AG08395 (cell line): Measurements from ENCODE around the gene CFAP20DC.
"Not testable (repeated sequence)": the region's sequence is repeated elsewhere in the genome, so short reads cannot be mapped to it uniquely, and the experiment has no call there.

Experiments
- DNase-seq: peaks from one replicate; pipeline ENCODE4 v3.0.0; 2012; ENCODE audit warnings: mixed read lengths, low spot score

Gene CFAP20DC

GRCh38 chr3:58867621-58868020 lies 182.2 kb downstream of the CFAP20DC start:
- DNase-seq, result no peak

- DNase-seq, result no peak
These were observed 183.7 kb downstream of the CFAP20DC start for GRCh38 chr3:58866079-58866478.

DNA sequence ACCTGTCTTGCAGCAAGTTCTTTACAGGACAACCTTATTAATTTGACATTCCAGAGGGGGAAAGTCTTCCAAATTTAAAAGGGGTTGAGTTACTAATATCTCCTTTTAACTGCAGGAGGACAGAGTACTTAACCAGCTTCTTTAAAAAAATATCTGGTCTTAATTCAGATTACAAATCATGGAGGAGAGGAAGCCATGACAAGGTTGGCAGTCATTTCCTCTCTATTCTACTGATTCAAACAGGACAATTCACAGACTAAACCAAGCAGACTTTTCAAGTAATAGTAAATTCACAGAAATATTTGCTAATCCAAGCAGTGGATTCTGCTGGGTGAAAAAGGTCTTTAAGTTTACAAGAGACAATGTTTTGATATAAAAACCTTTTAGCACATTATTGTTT lies 185.3 kb downstream of the CFAP20DC start:
- no peak for DNase-seq

- DNase-seq, result no peak
These were observed 186.6 kb downstream of the CFAP20DC start for GRCh38 chr3:58863206-58863605.

- no peak for DNase-seq
These were observed 188.3 kb downstream of the CFAP20DC start for GRCh38 chr3:58861551-58861950.

DNA sequence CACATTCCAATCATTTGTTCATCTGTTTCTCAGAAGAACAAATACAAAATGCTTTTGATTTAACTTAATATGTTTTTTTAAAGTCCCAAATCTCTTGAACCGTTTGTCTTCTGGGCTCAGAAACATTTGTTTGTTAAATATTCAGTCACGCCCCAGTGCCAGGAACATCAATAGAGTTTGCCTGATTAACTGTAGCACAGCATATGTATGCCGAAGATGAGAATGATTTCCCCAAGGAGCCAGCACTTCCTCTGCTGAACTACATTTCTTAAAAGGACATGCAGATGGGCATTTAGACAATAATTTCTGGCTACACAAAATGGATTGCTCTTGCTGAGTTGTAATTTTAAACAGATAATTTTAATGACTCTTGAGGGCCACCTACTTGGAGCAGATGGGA lies 191.7 kb downstream of the CFAP20DC start:
- no peak for DNase-seq

GRCh38 chr3:58857402-58857801 lies 192.4 kb downstream of the CFAP20DC start:
- DNase-seq, result no peak

DNA sequence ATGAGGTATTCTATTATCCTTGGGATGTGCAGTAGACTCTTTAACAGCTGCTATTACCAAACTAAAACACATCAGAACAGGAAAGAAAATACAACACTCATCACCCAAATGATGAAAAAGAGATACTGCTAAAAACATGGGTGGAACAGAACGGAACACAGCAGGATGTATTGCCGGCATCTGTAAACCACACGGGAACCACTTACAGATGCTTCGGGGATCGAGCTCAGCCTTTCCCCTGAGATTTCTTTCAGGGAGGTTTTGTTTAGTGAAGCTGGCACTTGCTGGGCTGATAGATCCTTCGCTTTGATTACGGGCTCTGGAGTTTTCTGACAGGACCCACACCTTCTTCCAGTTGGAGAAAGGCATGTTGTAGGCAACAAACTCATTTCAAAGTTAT lies 201.0 kb downstream of the CFAP20DC start:
- DNase-seq, result no peak

DNA sequence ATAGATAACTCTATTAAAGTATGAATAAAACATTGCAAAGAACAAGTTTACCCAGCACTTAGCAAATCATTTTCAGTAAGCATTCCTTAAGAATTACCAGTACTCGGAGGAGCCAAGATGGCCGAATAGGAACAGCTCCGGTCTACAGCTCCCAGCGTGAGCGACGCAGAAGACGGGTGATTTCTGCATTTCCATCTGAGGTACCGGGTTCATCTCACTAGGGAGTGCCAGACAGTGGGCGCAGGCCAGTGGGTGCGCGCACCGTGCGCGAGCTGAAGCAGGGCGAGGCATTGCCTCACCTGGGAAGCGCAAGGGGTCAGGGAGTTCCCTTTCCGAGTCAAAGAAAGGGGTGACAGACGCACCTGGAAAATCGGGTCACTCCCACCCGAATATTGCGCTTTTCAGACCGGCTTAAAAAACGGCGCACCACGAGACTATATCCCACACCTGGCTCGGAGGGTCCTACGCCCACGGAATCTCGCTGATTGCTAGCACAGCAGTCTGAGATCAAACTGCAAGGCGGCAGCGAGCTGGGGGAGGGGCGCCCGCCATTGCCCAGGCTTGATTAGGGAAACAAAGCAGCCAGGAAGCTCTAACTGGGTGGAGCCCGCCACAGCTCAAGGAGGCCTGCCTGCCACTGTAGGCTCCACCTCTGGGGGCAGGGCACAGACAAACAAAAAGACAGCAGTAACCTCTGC lies 207.6 kb downstream of the CFAP20DC start:
- DNase-seq, result not testable (repeated sequence)

GRCh38 chr3:58840949-58841348 lies 208.9 kb downstream of the CFAP20DC start:
- no peak for DNase-seq

DNA sequence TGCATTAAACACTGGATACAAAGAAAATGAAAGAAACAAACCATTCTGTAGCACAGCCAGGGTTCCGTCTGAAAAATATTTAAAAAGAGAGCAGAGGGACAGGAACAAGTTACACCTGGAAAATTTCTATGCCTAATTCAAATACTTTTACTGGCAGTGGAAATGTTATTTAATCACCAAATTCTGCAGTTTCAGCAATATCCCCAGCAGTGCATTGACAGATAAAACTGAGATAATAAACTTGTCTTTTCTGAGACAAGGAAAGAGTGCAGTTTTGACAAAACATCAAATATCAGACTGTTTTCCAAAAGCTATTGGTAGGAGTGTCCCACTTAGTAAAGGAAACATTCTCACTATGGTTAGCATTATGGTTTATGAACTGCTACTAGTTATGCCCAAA lies 209.9 kb downstream of the CFAP20DC start:
- no peak for DNase-seq

DNA sequence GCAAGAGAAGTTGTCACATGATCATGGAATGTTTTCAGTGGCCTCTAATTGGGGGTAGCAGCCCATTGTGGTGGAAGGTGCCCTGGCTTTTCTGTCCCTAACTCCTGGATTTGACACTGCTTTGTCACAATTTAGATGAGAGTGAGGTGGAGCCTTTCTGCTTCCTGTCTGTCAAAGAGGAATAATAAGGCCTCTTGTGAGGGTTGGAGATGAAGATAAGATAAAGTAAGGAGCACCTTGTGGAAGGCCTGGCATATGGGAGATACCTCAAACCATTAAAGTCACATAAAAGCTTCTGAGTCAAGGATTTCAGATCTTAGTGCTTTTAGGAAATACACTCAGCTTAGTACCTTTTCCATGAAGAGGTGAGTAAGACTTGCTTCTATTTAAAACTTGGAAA lies 210.6 kb downstream of the CFAP20DC start:
- DNase-seq, result no peak

DNA sequence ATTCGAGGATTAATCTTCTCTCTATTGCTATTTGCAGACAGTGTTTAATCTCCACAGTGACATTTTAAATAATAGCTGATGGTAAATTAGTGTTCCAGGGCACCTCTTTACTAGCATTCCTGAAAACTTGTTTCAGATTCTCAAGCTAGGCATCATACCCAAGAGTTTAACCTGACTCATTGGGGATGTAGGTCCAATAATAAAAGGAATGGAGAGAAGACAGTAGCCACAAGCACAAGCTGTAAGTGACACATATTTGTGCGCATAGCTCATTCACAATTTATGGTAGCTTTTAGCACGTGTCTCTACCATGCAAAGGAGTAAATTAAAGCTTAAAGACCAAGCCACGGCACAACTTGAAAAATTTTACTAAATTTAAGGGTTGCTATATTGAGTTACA lies 212.0 kb downstream of the CFAP20DC start:
- peak; percentile 46 for DNase-seq

DNA sequence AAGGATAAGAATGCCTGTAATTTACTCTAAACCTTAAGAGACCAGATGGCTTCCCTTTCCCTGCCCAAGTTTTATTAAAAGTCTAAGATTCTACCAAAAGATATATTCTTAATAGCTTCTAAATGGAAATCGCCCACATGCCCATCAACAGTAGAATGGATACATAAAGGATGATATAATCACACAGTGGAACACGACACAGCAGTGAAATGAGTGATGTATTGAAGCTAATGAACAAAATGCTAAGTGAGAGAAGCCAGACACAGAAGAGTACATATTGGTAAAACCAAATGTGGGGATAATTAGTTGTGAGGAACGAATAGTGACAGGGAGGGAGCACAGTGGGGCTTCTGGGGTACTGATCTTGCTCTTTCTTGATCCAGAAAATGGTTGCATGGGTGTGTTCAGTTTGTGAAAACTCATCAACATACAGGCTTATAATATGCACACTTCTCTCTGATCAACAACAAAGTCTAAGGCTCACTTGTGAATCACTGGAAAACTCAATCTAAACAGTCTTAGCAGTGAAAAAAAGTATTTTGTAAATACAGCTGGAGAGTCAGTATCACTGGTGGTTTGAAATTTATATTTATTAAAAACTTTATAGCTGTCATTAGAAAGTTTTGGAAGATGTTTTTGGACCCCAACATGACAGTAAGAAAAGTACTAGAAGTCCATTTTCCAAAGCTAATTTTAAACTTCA lies 212.5 kb downstream of the CFAP20DC start:
- DNase-seq, result no peak

GRCh38 chr3:58835086-58835485 lies 214.7 kb downstream of the CFAP20DC start:
- DNase-seq, result peak; percentile 62

GRCh38 chr3:58833491-58833890 lies 216.3 kb downstream of the CFAP20DC start:
- no peak for DNase-seq

- no peak for DNase-seq
These were observed 220.4 kb downstream of the CFAP20DC start for GRCh38 chr3:58829321-58830000.

DNA sequence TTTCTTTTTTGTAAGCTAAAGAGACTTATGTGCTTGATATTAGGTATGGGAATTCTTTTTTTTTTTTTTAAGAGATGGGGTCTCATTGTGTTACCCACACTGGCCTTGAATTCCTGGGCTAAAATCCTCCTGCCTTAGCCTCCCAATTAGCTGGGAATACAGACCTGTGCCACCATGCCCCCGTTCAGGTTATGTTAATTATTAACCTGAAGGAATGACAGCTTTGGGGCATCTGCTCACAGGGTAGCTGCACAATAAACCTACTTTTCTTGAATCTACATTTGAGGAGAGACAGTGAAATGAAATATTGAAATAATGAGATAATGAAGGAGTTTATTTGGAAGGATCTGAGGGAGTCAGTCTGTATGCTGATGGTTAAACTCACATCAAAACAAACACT lies 225.0 kb downstream of the CFAP20DC start:
- no peak for DNase-seq

GRCh38 chr3:58824285-58824684 lies 225.5 kb downstream of the CFAP20DC start:
- peak; percentile 68 for DNase-seq

DNA sequence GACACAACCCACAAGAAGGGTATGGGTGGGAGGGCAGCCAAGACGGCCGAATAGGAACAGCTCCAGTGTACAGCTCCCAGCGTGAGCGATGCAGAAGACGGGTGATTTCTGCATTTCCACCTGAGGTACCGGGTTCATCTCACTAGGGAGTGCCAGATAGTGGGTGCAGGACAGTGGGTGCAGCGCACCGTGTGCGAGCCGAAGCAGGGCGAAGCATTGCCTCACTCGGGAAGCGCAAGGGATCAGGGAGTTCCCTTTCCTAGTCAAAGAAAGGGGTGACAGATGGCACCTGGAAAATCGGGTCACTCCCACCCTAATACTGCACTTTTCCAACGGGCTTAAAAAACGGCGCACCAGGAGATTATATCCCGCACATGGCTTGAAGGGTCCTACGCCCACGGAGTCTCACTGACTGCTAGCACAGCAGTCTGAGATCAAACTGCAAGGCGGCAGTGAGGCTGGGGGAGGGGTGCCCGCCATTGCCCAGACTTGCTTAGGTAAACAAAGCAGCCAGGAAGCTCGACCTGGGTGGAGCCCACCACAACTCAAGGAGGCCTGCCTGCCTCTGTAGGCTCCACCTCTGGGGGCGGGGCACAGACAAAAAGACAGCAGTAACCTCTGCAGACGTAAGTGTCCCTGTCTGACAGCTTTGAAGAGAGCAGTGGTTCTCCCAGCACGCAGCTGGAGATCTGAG lies 243.1 kb downstream of the CFAP20DC start:
- DNase-seq, result not testable (repeated sequence)

GRCh38 chr3:58804914-58805313 lies 244.9 kb downstream of the CFAP20DC start:
- no peak for DNase-seq

DNA sequence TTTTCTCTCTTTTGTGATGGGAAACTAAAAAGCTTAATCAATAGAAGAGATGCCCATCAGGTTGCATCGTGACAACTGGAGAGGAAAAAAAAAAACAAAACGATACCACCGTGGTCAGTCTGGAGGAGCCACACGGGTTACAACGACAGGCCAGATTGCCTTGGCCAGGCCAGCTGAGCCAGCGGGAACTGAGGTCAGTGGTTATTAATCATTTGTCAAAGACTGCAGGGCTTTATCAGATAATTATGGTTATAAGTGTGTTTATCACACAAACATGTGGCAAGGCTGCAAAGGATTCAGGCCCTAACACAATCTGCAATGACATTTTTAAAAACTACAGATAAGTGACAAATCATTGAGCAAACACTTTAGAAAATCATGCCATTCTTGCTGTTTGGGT lies 248.3 kb downstream of the CFAP20DC start:
- DNase-seq, result no peak

- no peak for DNase-seq
These were observed 248.9 kb downstream of the CFAP20DC start for GRCh38 chr3:58800940-58801339.
